Measurements from ENCODE around the gene GCAT. TPM values are rescaled to one million over a fixed set of nuclear protein-coding genes. Genes with fewer than 3 reads are reported as not detected.

Gene GCAT
- total RNA-seq (1 to 10 TPM in 5 of 7 donors, under 1 TPM in 1, not detected in 1; 0.94 to 2.2 (median 1.7) TPM), polyA plus RNA-seq (1 to 10 TPM; 1.7 to 3.9 (median 1.9) TPM)
- long read RNA-seq, donor 1, partial matches to known transcripts, result 0 of 1 reads
- long read RNA-seq, donor 1, other reads (novel, unspliced or antisense), result 0 of 1 reads
- long read RNA-seq, donor 2, transcript GCAT-201 (9 exons, 1,497 nt), result major isoform, 5 of 8 reads
- long read RNA-seq, donor 2, partial matches to known transcripts, result 0 of 8 reads
- long read RNA-seq, donor 2, other reads (novel, unspliced or antisense), result 0 of 8 reads

GRCh38 chr22:37807410-37808293, at the start of gene GCAT:
Gene GCAT (plus strand): TSS chr22:37807934. CDS start chr22:37807968, 34 bp downstream.
- H3K9me3 ChIP-seq, result no peaks in the 10 kb centered on the region

GRCh38 chr22:37758694-37759093, 49.0 kb upstream of the GCAT start:
- WGBS, 5 donors, result 45 to 62% (median 50%) methylated on average over 7 to 10 of the region's 10 CpGs
- intact Hi-C loops (cut with DNase I; ENCODE audit: low total_unique reads), result no loop called here
- Histone ChIP-seq H3K36me3 (peaks cover 0 to 100% (median 78%) of the 10 kb centered on the region in 6 donors), H3K4me3 (peak overlapping the region in 1 of 8 donors; percentile 3), H3K9me3 (no peaks in the 10 kb centered on the region), H3K4me1 (peaks cover 0 to 68% (median 25%) of the 10 kb centered on the region in 6 donors), H3K27me3 (replicated peaks in 1 of 7) (no peaks in the 10 kb centered on the region), H3K27ac (peak overlapping the region in 5 of 8 donors; percentile 25 to 67 (median 55))
- DNase-seq, result no peak
- TF ChIP-seq POLR2A (IDR thresholded peaks at IDR 0.05), result no peak
- TF ChIP-seq POLR2AphosphoS5 (IDR thresholded peaks at IDR 0.05), result peak in 2 of 3 donors; percentile 60 to 71
- peak in 1 of 11 experiments; percentile 5 for TF ChIP-seq CTCF (IDR thresholded peaks at IDR 0.05 in 8 of 11, conservative IDR thresholded peaks at IDR 0.05 in 3 of 11)

More at GRCh38 chr22:37807410-37808293, at the start of gene GCAT:
- H3K27ac ChIP-seq, result peak within 1 kb of the TSS in 4 of 8 donors; percentile 26 to 78 (median 56)
- DNase-seq, result peak; percentile 97
- 0 to 1% (median 1%) methylated on average over 45 to 73 of the region's 73 CpGs for WGBS, 5 donors
- peak within 1 kb of the TSS; percentile 20 to 76 (median 51) for H3K4me3 ChIP-seq
- intact Hi-C loops (cut with DNase I; ENCODE audit: low total_unique reads), result no loop called here
- H3K27me3 ChIP-seq (replicated peaks in 1 of 7), result peaks cover 0 to 99% (median 45%) of the 10 kb centered on the region in 7 donors
- no peaks in the 10 kb centered on the region for H3K36me3 ChIP-seq
- TF ChIP-seq CTCF (IDR thresholded peaks at IDR 0.05 in 8 of 11, conservative IDR thresholded peaks at IDR 0.05 in 3 of 11) (no peak), POLR2AphosphoS5 (IDR thresholded peaks at IDR 0.05) (peak; percentile 55 to 83 (median 80))
- peaks cover 22 to 64% (median 57%) of the 10 kb centered on the region in 6 donors for H3K4me1 ChIP-seq

DNA sequence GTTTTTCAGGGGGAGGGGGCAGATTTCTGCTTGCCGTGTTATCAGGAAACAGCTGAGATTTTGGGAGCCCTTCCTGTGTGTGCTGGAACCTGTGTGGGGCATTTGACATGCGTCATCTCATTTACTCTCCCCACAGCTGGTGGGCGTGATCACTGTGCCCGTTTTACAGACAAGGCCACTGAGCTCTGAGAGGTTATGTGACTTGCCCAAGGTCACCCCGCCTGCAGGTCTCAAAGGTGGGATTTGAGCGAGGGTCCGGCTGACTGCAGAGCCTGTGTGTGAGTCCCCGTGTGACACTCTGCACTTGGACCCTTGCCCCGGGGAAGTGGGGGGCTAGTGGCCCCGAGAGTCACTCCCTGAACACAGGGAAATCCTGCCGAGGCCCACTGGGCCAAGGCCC, 48.5 kb upstream of the GCAT start:
- peak overlapping the region in 4 of 8 donors; percentile 43 to 67 (median 58) for H3K27ac ChIP-seq

More for the DNA sequence above, 48.5 kb upstream of the GCAT start:
- H3K27me3 ChIP-seq (replicated peaks in 1 of 7), result no peaks in the 10 kb centered on the region
- no peak for DNase-seq
- TF ChIP-seq POLR2A (IDR thresholded peaks at IDR 0.05), result no peak
- no peak for TF ChIP-seq CTCF (IDR thresholded peaks at IDR 0.05 in 8 of 11, conservative IDR thresholded peaks at IDR 0.05 in 3 of 11)
- no peak for TF ChIP-seq POLR2AphosphoS5 (IDR thresholded peaks at IDR 0.05)
- H3K4me3 ChIP-seq, result peak overlapping the region in 1 of 8 donors; percentile 3
- H3K9me3 ChIP-seq, result no peaks in the 10 kb centered on the region
- H3K4me1 ChIP-seq, result peaks cover 0 to 66% (median 22%) of the 10 kb centered on the region in 6 donors
- WGBS, 5 donors, result 72 to 87% (median 74%) methylated on average over 7 to 11 of the region's 11 CpGs
- peaks cover 0 to 100% (median 80%) of the 10 kb centered on the region in 6 donors for H3K36me3 ChIP-seq
- intact Hi-C loops (cut with DNase I; ENCODE audit: low total_unique reads), result no loop called here

All from spleen (tissue), 13 donors.